GM12878 (cell line): ENCODE results near the gene SLC24A4. TPM values are rescaled to one million over a fixed set of nuclear protein-coding genes. Genes with fewer than 3 reads are reported as not detected.

Experiments used
- ATAC-seq: fragments of 200-7000 bp; cut with Tn5 transposase; 3 replicates; pipeline ENCODE4 v1.9.1; 2020; ENCODE audit warnings: mild to moderate bottlenecking, moderate library complexity
- BruUV-seq: library from RNA; stranded (reverse); fragments of 400-500 nt; replicated peaks from 2 replicates; lab custom pipeline; 2021; lab: Mats Ljungman, UMichigan
- CTCF ChIA-PET: fragments of 300-600 bp; sonication (Branson Sonifier 250); formaldehyde crosslinking; extraction: SDS; loops from one replicate; lab custom pipeline; 2021; ENCODE audit warnings: inconsistent platforms; lab: Yijun Ruan, JAX
- POLR2A ChIA-PET: fragments of 350-600 bp; formaldehyde crosslinking; extraction: SDS; loops from one replicate; lab custom pipeline; 2021; ENCODE audit warnings: inconsistent platforms; lab: Charles Lee
- RAD21 ChIA-PET: fragments of 300-600 bp; sonication (Branson Sonifier 250); formaldehyde crosslinking; loops from one replicate; lab custom pipeline; 2023; ENCODE audit warnings: antibody characterized with exemption; ENCODE audit not compliant: unreplicated experiment; lab: Charles Lee
- SMC1A ChIA-PET: fragments of 300-600 bp; sonication (Branson Sonifier 250); formaldehyde crosslinking; loops from one replicate; lab custom pipeline; 2023; ENCODE audit not compliant: unreplicated experiment, uncharacterized antibody; lab: Charles Lee
- DNase-seq: peaks from one replicate; pipeline ENCODE4 v3.0.0-alpha.2; 2011; ENCODE audit warnings: low read depth, low spot score
- FAIRE-seq: peaks from 3 replicates; lab custom pipeline; 2011; peaks lifted over from hg19 to GRCh38; lab: Jason Lieb, UNC
- H2AFZ ChIP-seq: 2 replicates; pipeline ENCODE4 v1.6.0; 2011; ENCODE audit warnings: low read depth, low read length, control low read depth; ENCODE audit not compliant: control insufficient read depth
- H3K27ac ChIP-seq: 2 replicates; pipeline ENCODE4 v1.5.1; 2011; ENCODE audit warnings: control low read depth; ENCODE audit not compliant: control insufficient read depth, insufficient read depth
- H3K27me3 ChIP-seq, 2 experiments: replicated peaks in 1 of 2; 2 replicates each; pipeline versions ENCODE4 v1.6.0 to v1.6.1; 2011; ENCODE audit warnings: low read length in 1 of 2; ENCODE audit not compliant: control insufficient read depth in 2 of 2, insufficient read depth in 2 of 2
- H3K36me3 ChIP-seq, 2 experiments: 2 replicates each; pipeline ENCODE4 v1.5.1; 2011; ENCODE audit warnings: low read length in 1 of 2; ENCODE audit not compliant: control insufficient read depth in 2 of 2, insufficient read depth in 2 of 2
- H3K4me1 ChIP-seq: 2 replicates; pipeline ENCODE4 v1.6.1; 2011; ENCODE audit warnings: mild to moderate bottlenecking, low read length, moderate library complexity, mixed read lengths; ENCODE audit not compliant: control insufficient read depth, insufficient read depth
- H3K4me2 ChIP-seq: 2 replicates; pipeline ENCODE4 v1.6.0; 2011; ENCODE audit warnings: control low read depth; ENCODE audit not compliant: control insufficient read depth, insufficient read depth
- H3K4me3 ChIP-seq: fragments of 200-600 bp; sonication (generic); 2 replicates; pipeline ENCODE4 v1.5.1; 2016
- H3K79me2 ChIP-seq: 2 replicates; pipeline ENCODE4 v1.6.0; 2011; ENCODE audit warnings: low read length; ENCODE audit not compliant: control insufficient read depth, insufficient read depth
- H3K9ac ChIP-seq: 2 replicates; pipeline ENCODE4 v1.8.0; 2011; ENCODE audit warnings: low read length, control low read depth, mixed read lengths; ENCODE audit not compliant: control insufficient read depth, insufficient read depth
- H3K9me3 ChIP-seq: replicated peaks from 3 replicates; pipeline ENCODE4 v1.5.1; 2011; ENCODE audit warnings: mild to moderate bottlenecking, low read length; ENCODE audit not compliant: control insufficient read depth, insufficient read depth
- H4K20me1 ChIP-seq: 2 replicates; pipeline ENCODE4 v1.6.0; 2011; ENCODE audit not compliant: control insufficient read depth, insufficient read depth
- FOS ChIP-seq: IDR thresholded peaks from 3 replicates; pipeline ENCODE4 v1.6.1; 2011; ENCODE audit warnings: borderline replicate concordance; ENCODE audit not compliant: insufficient read length; ENCODE audit errors: extremely low read depth
- HDGF ChIP-seq: fragments of 450-650 bp; IDR thresholded peaks from 2 replicates; pipeline ENCODE4 v1.6.1; 2016; ENCODE audit warnings: antibody characterized with exemption
- RUNX3 ChIP-seq: IDR thresholded peaks from 2 replicates; pipeline ENCODE4 v1.6.1; 2012; ENCODE audit warnings: low read length, inconsistent platforms
- WGBS: methylation state at CpG from one replicate; pipeline ENCODE4 v1.1.6; 2016; ENCODE audit warnings: low lambda C conversion rate; ENCODE audit not compliant: insufficient replicate concordance, insufficient coverage; ENCODE audit errors: missing lambda C conversion rate; 5-methylcytosine and 5-hydroxymethylcytosine counted together
- in situ Hi-C: fragments of 300-500 bp; cut with MboI; formaldehyde crosslinking; loops from 9 replicates; pipeline ENCODE4 v1.14.3; 2018; ENCODE audit warnings: mixed read lengths
- intact Hi-C: fragments of 100-400 bp; cut with micrococcal nuclease; formaldehyde crosslinking; loops from one replicate; pipeline ENCODE4 v1.14.2; 2022; ENCODE audit not compliant: unreplicated experiment
- polyA plus RNA-seq, 11 experiments: library from polyadenylated mRNA; depleted of rRNA in 4 of 11; unstranded in 6 of 11; stranded (reverse) in 5 of 11; fragments of >200 nt; fragmentation: Nextera tagmentation in 4 of 11; fragmentation: Illumina TruSeq in 1 of 11; extraction: Ambion mirVana in 4 of 11; extraction: Trizol in 1 of 11; gene quantifications; 1 replicate in 1 of 11; 2 replicates in 10 of 11; pipeline versions ENCODE4 v1.2.1 to v1.2.3, GENCODE V29; 2011 to 2016; ENCODE audit warnings: inconsistent platforms in 2 of 11, missing spikeins in 2 of 11, low read depth in 1 of 11
- total RNA-seq, 4 experiments: library from RNA; depleted of rRNA in 3 of 4; stranded (reverse); fragments of >200 nt in 3 of 4; fragmentation: Illumina TruSeq in 1 of 4; extraction: Trizol in 1 of 4; gene quantifications; 2 replicates each; pipeline versions ENCODE4 v1.2.1 to v1.2.3, GENCODE V29; 2013 to 2021
- TF ChIP-seq, protein P1 (sequence below): IDR thresholded peaks from 2 replicates; pipeline ENCODE4 v1.6.1; 2012; ENCODE audit warnings: mild to moderate bottlenecking, low read depth, low read length

SLC24A4 gene
- total and polyA plus RNA-seq, 10 of the 15 experiments (the other 5 are each of a cell fraction or from before 2014, with no cell fraction given): under 0.01 to 0.46 (median 0.04) TPM; not detected in 5

DNA sequence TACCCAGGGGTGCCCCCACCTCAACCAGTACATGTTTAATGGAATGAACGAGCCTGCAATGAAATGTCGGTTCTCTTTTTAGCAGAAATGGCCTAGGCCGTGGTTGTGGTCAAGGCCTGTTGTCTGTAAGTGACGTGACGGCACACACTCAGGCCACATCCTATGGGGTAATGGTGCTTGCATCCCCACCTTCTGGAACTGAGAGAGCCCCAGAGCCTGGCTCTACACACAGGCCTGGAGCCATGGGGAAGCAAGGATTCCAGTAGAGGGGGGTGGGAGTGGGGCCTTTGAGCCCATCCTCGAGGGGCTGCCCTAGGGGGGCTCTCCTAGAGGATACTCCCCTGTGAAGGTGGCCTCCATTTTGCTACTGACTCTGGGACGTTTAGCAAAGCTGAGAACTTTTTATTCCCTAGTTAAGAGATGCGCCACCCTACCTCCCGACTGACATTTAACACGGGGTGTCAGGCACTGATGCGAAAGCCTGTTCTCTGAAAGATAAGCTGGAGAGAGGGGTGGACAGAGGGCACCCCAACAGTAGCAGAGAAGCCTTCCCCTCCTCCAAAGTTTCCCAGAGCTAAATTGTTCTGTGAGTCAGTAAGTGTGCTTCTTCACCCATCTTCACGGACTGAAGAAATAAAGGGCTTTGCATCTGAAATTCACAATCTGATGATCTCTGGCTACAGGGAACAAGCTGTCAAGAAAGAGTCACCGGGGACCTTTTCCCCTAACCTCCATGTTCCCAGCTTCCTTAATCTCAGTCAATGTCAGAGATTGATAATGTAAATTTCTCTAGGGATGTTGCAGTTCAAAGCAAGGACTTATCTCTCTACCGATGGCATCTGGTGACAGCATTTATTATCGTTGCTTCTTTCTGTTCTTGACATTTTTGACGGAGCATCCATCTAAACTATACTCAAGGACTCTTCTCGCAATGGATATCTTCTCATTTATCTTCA is 197.4 kb downstream of the SLC24A4 start:
- TF ChIP-seq RUNX3 (peak; percentile 25; the same call in 1 of the 2 replicates), FOS (no peak)
- TF ChIP-seq, all 136 proteins: peak for 1
- Histone ChIP-seq H3K4me2 (no peak overlapping the region), H3K36me3 (no peaks in the 10 kb centered on the region), H3K27ac (no peak overlapping the region), H3K9me3 (no peaks in the 10 kb centered on the region; the same call in 2 of the 3 replicates), H3K27me3 (no peaks in the 10 kb centered on the region), H3K4me3 (no peak overlapping the region), H3K9ac (no peak overlapping the region), H4K20me1 (no peaks in the 10 kb centered on the region), H3K79me2 (peaks cover 2% of the 10 kb centered on the region; the same call in 1 of the 2 replicates), H2AFZ (no peak overlapping the region), H3K4me1 (peaks cover 2% of the 10 kb centered on the region; the same call in 1 of the 2 replicates)
- ChIA-PET CTCF (no interaction called here), POLR2A (no interaction called here), SMC1A (interaction anchor here (0.9 to 1.0 kb wide), 2 partner anchors 14 to 56 kb away, joined by 3 read pairs; no protein-coding TSS in a partner anchor), RAD21 (no interaction called here)
- ATAC-seq: peak; percentile 52
- 72% methylated on average over 17 of the region's 17 CpGs for WGBS
- DNase-seq: no peak
- no TSS peak for BruUV-seq
- in situ Hi-C loops (no loop called here), intact Hi-C loops (no loop called here)
- no peak for FAIRE-seq

DNA sequence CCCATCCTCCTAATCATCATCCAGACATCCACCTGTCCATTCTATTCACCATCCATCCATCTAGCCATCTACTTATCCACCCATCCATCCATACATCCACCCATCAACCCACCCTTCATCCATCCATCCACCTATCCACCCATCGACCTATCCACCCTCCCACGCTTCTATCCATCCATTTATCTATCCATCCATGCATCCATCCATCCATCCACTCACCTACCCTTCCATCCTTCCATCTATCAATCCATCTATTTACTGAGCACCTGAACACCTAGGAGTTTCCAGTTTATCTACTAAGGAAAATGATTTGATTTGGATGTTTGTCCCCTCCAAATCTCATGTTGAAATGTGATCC is 198.1 kb downstream of the SLC24A4 start:
- DNase-seq (no peak), ATAC-seq (no peak), FAIRE-seq (no peak)
- in situ Hi-C loops (no loop called here), intact Hi-C loops (no loop called here)
- H3K36me3 ChIP-seq: no peaks in the 10 kb centered on the region
- no peaks in the 10 kb centered on the region; the same call in 1 of the 2 replicates for H3K79me2 ChIP-seq
- H3K4me2 ChIP-seq: no peak overlapping the region
- POLR2A ChIA-PET: no interaction called here
- no peaks in the 10 kb centered on the region; the same call in 2 of the 3 replicates for H3K9me3 ChIP-seq
- 91% methylated on average over 2 of the region's 2 CpGs for WGBS
- TF ChIP-seq, protein P1, sequence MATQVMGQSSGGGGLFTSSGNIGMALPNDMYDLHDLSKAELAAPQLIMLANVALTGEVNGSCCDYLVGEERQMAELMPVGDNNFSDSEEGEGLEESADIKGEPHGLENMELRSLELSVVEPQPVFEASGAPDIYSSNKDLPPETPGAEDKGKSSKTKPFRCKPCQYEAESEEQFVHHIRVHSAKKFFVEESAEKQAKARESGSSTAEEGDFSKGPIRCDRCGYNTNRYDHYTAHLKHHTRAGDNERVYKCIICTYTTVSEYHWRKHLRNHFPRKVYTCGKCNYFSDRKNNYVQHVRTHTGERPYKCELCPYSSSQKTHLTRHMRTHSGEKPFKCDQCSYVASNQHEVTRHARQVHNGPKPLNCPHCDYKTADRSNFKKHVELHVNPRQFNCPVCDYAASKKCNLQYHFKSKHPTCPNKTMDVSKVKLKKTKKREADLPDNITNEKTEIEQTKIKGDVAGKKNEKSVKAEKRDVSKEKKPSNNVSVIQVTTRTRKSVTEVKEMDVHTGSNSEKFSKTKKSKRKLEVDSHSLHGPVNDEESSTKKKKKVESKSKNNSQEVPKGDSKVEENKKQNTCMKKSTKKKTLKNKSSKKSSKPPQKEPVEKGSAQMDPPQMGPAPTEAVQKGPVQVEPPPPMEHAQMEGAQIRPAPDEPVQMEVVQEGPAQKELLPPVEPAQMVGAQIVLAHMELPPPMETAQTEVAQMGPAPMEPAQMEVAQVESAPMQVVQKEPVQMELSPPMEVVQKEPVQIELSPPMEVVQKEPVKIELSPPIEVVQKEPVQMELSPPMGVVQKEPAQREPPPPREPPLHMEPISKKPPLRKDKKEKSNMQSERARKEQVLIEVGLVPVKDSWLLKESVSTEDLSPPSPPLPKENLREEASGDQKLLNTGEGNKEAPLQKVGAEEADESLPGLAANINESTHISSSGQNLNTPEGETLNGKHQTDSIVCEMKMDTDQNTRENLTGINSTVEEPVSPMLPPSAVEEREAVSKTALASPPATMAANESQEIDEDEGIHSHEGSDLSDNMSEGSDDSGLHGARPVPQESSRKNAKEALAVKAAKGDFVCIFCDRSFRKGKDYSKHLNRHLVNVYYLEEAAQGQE: no peak
- peak; percentile 30; the same call in 1 of the 2 replicates for TF ChIP-seq HDGF
- CTCF ChIA-PET: no interaction called here
- no peaks in the 10 kb centered on the region for H3K27me3 ChIP-seq
- no peaks in the 10 kb centered on the region for H3K4me1 ChIP-seq
- H2AFZ ChIP-seq: no peak overlapping the region
- no peak overlapping the region for H3K27ac ChIP-seq
- RAD21 ChIA-PET: no interaction called here
- no TSS peak for BruUV-seq
- no peak overlapping the region for H3K4me3 ChIP-seq
- H4K20me1 ChIP-seq: no peaks in the 10 kb centered on the region
- SMC1A ChIA-PET: interaction anchor here (0.9 kb wide), 1 partner anchor 55 kb away, joined by 3 read pairs; no protein-coding TSS in a partner anchor
- H3K9ac ChIP-seq: no peak overlapping the region
